Measurements from ENCODE around the gene CFAP57. TPM values are rescaled to one million over a fixed set of nuclear protein-coding genes. Genes with fewer than 3 reads are reported as not detected.

Gene CFAP57
- total and polyA plus RNA-seq, 9 of the 15 experiments (the other 6 are each of a cell fraction or from before 2014, with no cell fraction given) = 0.04 to 0.22 (median 0.07) TPM; not detected in 3

DNA sequence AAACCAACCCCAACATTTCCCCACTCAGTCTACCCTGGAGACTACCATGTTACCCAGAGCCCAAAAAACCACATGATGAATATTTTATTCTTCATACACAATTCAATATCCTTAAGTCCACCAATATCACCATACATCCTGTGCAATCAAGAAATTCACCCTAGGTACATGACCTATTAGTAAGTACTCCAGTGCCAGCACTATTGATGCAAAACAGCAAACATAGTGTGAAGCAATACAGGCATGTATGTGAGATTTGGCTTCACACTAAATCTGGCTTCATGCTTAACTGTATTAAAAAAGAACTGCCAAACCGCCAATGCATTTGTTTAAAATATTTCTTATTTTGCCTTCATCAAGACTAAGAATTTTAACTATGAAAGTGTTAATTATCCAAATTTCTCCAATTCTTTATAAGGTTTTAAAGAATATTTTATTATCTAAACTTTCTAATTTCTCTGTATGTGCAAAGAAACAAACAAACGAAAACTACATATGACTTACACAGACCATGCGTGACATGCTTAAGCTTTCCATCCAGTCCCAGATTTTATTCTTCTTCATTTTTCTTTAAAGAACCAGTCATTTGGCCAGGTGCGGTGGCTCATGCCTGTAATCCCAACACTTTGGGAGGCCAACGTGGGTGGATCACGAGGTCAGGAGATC is 75.3 kb downstream of the CFAP57 start:
- peak; percentile 6 for FAIRE-seq
- 7% methylated on average over 6 of the region's 6 CpGs for WGBS (ENCODE audit: insufficient coverage, low coverage, missing lambda C conversion rate)
- no peak for ATAC-seq
- Histone ChIP-seq H3K36me3 (ENCODE audit: control insufficient read depth, insufficient read depth, low read length) (no peaks in the 10 kb centered on the region), H3K4me1 (replicated peaks in 1 of 2; ENCODE audit: control insufficient read depth in 2 of 2, insufficient read depth in 2 of 2, low read length in 2 of 2) (no peaks in the 10 kb centered on the region), H3K4me2 (ENCODE audit: insufficient read depth, low read length) (no peak overlapping the region), H2AFZ (ENCODE audit: low read depth, low read length) (no peak overlapping the region), H3K9me3 (replicated peaks; ENCODE audit: control insufficient read depth, insufficient read depth, low read depth, low read length) (no peaks in the 10 kb centered on the region; the same call in 1 of the 2 replicates), H3K27ac (ENCODE audit: extremely low read depth, low read depth, low read length) (no peak overlapping the region), H3K9ac (ENCODE audit: insufficient read depth in 1 of 2, low read depth in 2 of 2, low read length in 2 of 2) (no peak overlapping the region), H3K27me3 (ENCODE audit: control insufficient read depth in 2 of 2, insufficient read depth in 2 of 2, low read length in 2 of 2) (peaks cover 13 to 23% of the 10 kb centered on the region in 2 experiments), H3K79me2 (ENCODE audit: control insufficient read depth, insufficient read depth, low read length) (no peaks in the 10 kb centered on the region), H3K9me1 (ENCODE audit: control insufficient read depth, insufficient read depth, low read length) (no peaks in the 10 kb centered on the region), H4K20me1 (replicated peaks; ENCODE audit: control insufficient read depth, insufficient read depth, low read length) (no peaks in the 10 kb centered on the region), H3K4me3 (no peak overlapping the region)
- CTCF ChIA-PET (ENCODE audit: low intra/inter-chr PET ratio) = no interaction called here
- BruUV-seq (replicated peaks) = no TSS peak
- DNase-seq (ENCODE audit: extremely low read depth in 1 of 4, low spot score in 3 of 4) = no peak
- POLR2A ChIA-PET = interaction anchor here (1.0 kb wide), 1 partner anchor 305 kb away, joined by 3 read pairs; no protein-coding TSS in a partner anchor
- in situ Hi-C loops (cut with MboI) (no loop called here), intact Hi-C loops (cut with micrococcal nuclease) (no loop called here)
- TF ChIP-seq NCOA2 (IDR thresholded peaks at IDR 0.05; ENCODE audit: partially characterized antibody in 2 of 2) (no peak), ZFP36 (IDR thresholded peaks at IDR 0.05; ENCODE audit: low read depth, low read length, partially characterized antibody) (peak; percentile 57)

GRCh38 chr1:43250351-43250761 is 78.2 kb downstream of the CFAP57 start:
- TF ChIP-seq FOXA1 (IDR thresholded peaks at IDR 0.05; ENCODE audit: borderline replicate concordance) = no peak
- no peak for TF ChIP-seq ELK1 (CRISPR knock-in tag; IDR thresholded peaks at IDR 0.05)
- Histone ChIP-seq H3K79me2 (ENCODE audit: control insufficient read depth, insufficient read depth, low read length) (no peaks in the 10 kb centered on the region), H3K4me2 (ENCODE audit: insufficient read depth, low read length) (no peak overlapping the region), H3K9me1 (ENCODE audit: control insufficient read depth, insufficient read depth, low read length) (no peaks in the 10 kb centered on the region), H3K4me3 (no peak overlapping the region), H3K9ac (ENCODE audit: insufficient read depth in 1 of 2, low read depth in 2 of 2, low read length in 2 of 2) (no peak overlapping the region), H3K4me1 (replicated peaks in 1 of 2; ENCODE audit: control insufficient read depth in 2 of 2, insufficient read depth in 2 of 2, low read length in 2 of 2) (no peaks in the 10 kb centered on the region), H3K27ac (ENCODE audit: extremely low read depth, low read depth, low read length) (no peak overlapping the region), H4K20me1 (replicated peaks; ENCODE audit: control insufficient read depth, insufficient read depth, low read length) (no peaks in the 10 kb centered on the region), H3K36me3 (ENCODE audit: control insufficient read depth, insufficient read depth, low read length) (no peaks in the 10 kb centered on the region), H3K27me3 (ENCODE audit: control insufficient read depth in 2 of 2, insufficient read depth in 2 of 2, low read length in 2 of 2) (peaks cover 6 to 23% of the 10 kb centered on the region in 2 experiments; a peak in 3 of 5 replicates), H3K9me3 (replicated peaks; ENCODE audit: control insufficient read depth, insufficient read depth, low read depth, low read length) (no peaks in the 10 kb centered on the region; the same call in 1 of the 2 replicates), H2AFZ (ENCODE audit: low read depth, low read length) (no peak overlapping the region)
- in situ Hi-C loops (cut with MboI) (no loop called here), intact Hi-C loops (cut with micrococcal nuclease) (no loop called here)
- ATAC-seq (no peak), FAIRE-seq (no peak), DNase-seq (ENCODE audit: extremely low read depth in 1 of 4, low spot score in 3 of 4) (no peak)
- ChIA-PET CTCF (ENCODE audit: low intra/inter-chr PET ratio) (no interaction called here), POLR2A (no interaction called here)
- BruUV-seq (replicated peaks) = no TSS peak
- WGBS (ENCODE audit: insufficient coverage, low coverage, missing lambda C conversion rate) = 0% methylated on average over 3 of the region's 3 CpGs

All from K562 (cell line).